Cortex of kidney (tissue), 1 donor: ENCODE data around the gene GIMAP5.

Experiments
- DNase-seq: peaks from one replicate; lab custom pipeline; 2025; lab: John Stamatoyannopoulos, UW

GIMAP5 gene

DNA sequence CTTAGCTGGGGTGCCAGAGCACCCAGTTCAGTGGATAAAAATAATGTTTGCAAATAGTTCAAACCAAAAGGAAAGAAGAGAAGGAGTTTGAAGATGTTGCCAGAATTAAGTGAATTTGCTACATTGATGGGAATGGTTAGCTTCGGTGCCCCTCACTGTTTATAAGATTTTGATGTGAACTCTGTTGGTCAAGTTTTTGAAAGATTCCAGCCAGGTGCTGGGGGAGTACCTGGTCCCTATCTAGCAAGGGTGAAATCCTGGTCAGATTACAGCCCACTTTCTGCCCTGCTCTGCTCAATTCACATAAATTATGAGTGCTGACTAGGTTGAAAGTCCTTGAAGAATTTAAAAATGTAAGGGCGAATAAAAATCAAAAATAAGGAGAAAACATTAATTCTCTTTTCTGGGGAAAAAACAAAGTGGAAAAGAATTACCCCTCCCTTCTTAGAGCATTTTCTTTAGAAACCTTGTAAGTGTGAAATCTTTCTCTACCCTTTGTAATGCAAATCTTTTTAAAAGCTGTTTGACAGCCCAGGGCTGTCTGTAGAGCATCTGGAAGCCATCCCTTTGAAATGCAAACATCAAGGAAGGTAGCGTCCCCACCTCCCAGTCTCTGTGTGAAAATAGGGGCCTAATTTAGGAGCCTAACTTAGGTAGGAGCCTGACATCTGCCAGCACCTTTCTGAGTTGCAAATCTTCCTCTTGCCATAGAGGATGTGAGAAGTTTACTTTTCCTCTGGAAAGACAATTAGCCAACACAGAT is 1.4 kb upstream of the GIMAP5 start:
- DNase-seq: no peak

- no peak for DNase-seq
Observed at GRCh38 chr7:150736864-150737263, 354 bp upstream of the GIMAP5 start.

GRCh38 chr7:150738092-150738491 is 874 bp downstream of the GIMAP5 start:
- no peak for DNase-seq

- DNase-seq: no peak
Observed at GRCh38 chr7:150738591-150739001, 1.4 kb downstream of the GIMAP5 start.

DNA sequence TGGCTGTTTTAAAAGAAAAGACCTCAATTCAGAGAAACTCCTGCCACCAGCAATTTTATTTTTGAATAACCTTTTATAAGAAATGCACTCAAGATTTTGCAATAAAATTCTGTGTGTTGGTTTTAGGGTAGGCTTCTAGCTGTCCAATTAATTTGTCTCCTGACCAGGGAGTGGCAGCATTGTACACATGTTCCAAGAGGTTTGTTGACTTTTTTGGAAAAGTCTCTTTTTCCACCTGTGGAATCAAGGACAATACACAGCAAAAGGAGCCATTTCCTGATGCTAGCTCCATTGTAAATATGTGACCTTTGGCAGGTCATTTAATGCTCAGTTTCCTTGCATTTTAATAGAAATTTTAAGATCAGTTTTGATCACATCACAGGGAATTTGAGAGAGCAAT is 1.8 kb downstream of the GIMAP5 start:
- DNase-seq: no peak

GRCh38 chr7:150740053-150740452 is 2.8 kb downstream of the GIMAP5 start:
- DNase-seq: no peak

- DNase-seq: no peak
Observed at GRCh38 chr7:150742286-150742968, 5.2 kb downstream of the GIMAP5 start.

DNA sequence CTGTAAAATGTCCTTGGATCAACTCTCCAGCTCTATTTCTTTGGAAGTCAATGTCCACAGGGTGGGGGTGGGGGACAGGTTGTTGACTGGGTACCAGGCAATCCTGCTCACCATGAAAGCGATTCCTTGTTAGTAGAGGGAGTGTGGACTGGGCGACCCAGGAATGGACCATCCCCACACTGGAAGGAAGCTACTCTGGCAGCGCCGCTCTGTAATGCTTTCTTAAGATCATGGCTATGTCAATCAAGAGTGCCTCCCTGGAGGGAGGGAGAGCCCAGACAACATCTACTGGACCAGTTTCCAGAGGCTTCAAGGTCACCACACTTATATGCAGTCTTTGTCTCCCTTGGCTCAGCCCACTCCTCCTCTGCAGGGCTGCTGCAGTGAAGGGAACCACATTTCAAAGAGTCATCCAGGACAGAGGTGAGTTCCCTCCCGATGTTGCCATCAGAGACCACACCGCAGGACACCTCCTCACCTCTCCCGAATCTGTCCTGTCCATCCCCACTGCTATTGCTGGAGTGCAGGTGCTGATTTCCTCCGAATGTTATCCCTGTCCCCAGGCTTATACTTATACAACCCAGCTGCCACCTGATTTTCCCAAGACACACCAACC is 6.9 kb downstream of the GIMAP5 start:
- no peak for DNase-seq

DNA sequence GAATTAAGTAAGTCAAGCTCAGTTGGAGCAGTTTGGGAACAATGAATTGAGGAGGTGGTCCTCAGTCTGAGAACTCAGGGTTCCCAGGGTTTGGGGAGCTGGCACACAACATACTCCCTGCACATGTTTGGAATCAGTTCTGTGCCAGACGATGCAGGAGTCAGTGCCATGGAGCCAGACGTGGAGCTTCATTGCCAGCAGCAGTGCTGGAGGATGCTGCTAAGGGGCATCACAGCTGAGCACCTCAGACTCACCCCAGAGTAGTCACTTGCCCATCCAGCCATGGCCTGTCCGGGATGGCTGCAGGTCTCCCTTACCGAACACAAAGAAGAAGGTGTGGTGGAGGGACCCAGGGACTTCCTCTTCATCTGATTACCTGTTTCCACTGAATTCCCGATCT is 7.9 kb downstream of the GIMAP5 start:
- no peak for DNase-seq

DNA sequence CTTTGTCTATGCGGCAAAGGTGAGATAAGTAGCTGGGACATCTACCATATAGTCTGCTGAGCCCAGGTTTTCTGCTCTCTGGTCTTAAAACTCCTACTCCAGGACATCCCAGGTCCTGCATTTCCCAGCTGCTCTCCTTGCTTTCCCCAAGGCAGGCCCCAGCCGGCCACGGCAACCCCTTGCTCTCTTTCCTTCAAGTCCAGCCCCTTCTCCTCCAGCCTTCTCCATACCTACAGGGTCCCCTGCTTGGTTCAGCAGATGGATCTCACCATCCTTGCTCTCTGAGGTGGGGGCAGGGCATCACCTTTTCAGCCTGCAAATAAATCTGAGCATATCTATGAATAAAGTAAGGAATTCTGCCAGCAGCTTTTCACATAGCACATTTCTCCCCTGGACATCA is 8.7 kb downstream of the GIMAP5 start:
- no peak for DNase-seq

GRCh38 chr7:150746921-150747320 is 9.7 kb downstream of the GIMAP5 start:
- no peak for DNase-seq

DNA sequence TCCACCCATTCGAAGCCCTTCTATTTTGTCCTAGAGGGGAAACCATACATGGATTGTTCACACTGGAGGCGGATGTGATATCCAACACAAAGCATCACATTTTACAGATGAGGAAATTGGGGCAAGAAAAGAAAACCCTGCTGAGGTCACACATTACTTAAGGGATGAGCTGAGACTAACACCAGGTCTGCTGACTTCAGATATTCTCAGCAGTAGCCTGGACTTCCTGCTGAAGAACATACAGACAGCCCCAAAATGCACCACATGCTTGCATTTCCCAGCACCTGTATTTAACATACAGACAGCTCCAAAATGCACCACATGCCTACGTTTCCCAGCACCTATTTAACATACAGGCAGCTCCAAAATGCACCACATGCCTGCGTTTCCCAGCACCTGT is 11.2 kb downstream of the GIMAP5 start:
- DNase-seq: no peak

- DNase-seq: no peak
Observed at GRCh38 chr7:150751702-150752101, 14.5 kb downstream of the GIMAP5 start.

DNA sequence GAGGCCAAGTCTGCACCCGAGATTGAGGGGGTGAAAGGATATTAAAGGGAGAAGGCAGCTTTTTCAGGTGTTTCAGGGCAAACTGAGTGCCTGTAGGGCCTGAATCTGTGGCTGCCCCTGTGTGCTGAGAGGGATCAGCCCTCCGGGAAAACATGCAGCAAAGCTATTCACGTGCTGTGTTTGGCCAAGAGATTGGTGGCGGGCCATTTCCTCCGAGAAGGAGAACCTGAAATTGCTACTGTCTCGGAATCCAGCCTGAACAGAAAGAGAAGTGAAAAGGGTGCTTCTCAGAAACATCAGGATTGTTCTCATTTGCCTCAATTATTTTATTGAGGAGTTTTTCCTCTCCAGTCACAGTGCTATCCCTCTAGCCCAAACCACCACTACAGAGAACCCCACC is 16.0 kb downstream of the GIMAP5 start:
- DNase-seq: no peak

- DNase-seq: no peak
Observed at GRCh38 chr7:150753826-150754603, 16.8 kb downstream of the GIMAP5 start.

DNA sequence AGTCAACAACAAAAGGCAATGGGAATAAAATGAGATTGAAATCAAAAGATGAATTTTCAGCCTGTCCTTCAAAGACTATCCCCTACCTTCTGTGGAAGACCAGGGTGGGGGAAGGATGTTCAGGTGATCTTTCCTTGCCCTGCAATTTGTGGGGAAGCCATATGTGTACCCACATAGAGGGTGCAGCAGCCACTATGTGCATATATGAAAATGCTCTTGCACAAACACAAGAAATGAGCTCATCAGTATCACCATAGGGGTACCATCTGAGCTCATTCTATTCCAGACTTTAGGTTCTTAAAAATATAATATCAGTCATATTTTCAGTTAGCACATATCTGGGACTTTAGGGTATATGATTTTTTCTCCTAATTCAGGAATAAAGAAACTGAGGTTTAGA is 17.7 kb downstream of the GIMAP5 start:
- no peak for DNase-seq

DNA sequence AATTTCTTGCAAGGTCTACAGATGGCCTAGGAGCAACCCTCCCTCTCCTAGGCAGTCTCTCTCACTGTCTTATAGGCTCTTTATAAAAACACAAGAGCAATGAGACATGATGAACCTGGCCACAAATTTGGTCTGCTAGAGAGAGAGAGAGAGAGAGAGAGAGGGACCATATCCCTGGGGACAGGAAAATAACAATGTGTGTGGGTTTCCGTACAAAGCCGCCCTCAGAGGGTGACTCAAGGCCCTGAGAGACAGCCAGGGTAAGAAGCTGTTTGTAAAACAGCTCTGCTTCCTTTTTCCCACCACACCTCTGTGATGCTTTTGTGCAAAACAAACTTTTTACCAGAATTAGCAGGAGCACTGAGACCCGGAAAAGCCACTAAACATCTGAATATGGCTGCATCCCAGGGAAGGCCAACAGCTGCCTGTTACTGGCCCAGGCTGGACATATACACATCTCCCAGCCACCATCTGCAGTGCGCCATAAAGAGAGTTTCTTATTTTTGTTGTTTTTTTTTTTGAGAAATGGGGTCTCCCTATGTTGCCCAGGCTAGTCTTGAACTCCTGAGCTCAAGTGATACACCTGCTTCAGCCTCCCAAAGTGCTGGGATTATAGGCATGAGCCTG is 18.4 kb downstream of the GIMAP5 start:
- no peak for DNase-seq

DNA sequence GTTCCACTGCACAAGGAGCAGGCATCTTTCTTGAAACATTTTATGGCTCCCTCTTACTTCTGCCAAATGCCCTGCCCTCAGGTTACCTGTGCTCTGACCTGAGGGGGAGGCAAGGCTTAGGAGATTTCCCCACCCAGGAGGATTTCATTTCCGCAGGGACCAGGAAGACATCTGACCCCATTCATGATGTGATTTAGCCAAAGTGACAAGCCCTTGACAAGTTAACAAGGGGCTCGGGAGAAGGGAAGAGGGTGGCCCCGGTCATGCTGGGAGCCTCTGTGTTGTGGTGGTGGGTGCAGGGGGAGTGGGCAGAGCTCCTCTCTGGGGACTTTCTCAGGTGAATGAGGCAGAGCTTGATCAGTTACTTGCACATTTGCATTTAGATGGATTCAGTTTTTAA is 18.9 kb downstream of the GIMAP5 start:
- DNase-seq: no peak

- DNase-seq: no peak
Observed at GRCh38 chr7:150756858-150757257, 19.6 kb downstream of the GIMAP5 start.

DNA sequence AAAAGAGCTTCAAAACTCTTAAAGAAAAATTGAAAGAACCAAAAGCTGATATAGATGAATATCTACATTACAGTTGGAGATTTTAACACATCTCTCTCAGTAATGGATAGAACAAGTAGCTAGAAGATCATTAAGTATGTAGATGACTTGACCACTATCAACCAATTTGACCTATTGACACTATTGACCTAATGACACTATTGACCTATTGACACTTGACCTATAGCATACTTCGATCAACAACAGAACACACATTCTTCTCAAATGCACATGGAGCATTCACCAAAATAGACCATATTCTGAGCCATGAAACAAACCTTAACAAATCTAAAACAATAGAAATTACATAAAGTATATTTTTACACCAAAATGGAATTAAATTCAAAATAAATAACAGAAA is 22.3 kb downstream of the GIMAP5 start:
- no peak for DNase-seq

GRCh38 chr7:150766334-150766709 is 29.1 kb downstream of the GIMAP5 start:
- DNase-seq: no peak

DNA sequence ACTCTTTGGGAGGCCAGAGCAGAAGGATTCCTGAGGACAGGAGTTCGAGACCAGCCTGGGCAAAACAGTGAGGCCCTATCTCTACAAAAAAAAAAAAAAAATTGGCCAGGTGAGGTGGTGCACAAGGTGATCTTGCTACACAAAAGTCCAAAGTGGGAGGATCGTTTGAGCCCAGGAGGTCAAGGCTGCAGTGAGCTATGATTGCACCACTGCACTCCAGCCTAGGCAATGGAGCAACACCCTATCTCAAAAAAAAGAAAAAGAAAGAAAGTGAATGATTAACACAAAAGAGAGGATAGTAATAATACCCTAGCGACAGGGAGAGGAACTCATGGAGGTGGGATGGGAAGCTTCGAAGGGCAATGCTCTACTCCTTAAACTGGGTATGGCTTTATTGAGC is 32.5 kb downstream of the GIMAP5 start:
- no peak for DNase-seq
